Neuronal stem cell (in vitro differentiated cells): ENCODE measurements around the gene AFF3.

Source experiments
- DNase-seq: peaks from one replicate; pipeline ENCODE4 v3.0.0-alpha.2; 2013; ENCODE audit warnings: low spot score
- H2AFZ ChIP-seq: one replicate; pipeline ENCODE4 v1.6.1; 2013; ENCODE audit warnings: mild to moderate bottlenecking, low read length, inconsistent platforms
- H2AK5ac ChIP-seq: 2 replicates; pipeline ENCODE4 v1.6.1; 2013; ENCODE audit warnings: low read depth, mild to moderate bottlenecking, inconsistent platforms, low read length, moderate library complexity, mixed read lengths
- H2BK120ac ChIP-seq: 2 replicates; pipeline ENCODE4 v1.6.1; 2013; ENCODE audit warnings: low read depth, mild to moderate bottlenecking, inconsistent platforms, low read length, moderate library complexity, mixed read lengths
- H2BK12ac ChIP-seq: one replicate; pipeline ENCODE4 v1.6.1; 2013; ENCODE audit warnings: low read length, inconsistent platforms
- H2BK15ac ChIP-seq: 2 replicates; pipeline ENCODE4 v1.6.1; 2013; ENCODE audit warnings: mild to moderate bottlenecking, low read length, inconsistent platforms, mixed read lengths
- H2BK5ac ChIP-seq: one replicate; pipeline ENCODE4 v1.6.1; 2013; ENCODE audit warnings: inconsistent platforms, mild to moderate bottlenecking, low read length, moderate library complexity
- H3K14ac ChIP-seq: one replicate; pipeline ENCODE4 v1.6.1; 2013; ENCODE audit warnings: low read length, inconsistent platforms
- H3K18ac ChIP-seq: 2 replicates; pipeline ENCODE4 v1.6.1; 2013; ENCODE audit warnings: low read length, inconsistent platforms
- H3K23ac ChIP-seq: 2 replicates; pipeline ENCODE4 v1.6.1; 2013; ENCODE audit warnings: low read depth, mild to moderate bottlenecking, mixed read lengths, low read length, inconsistent platforms; ENCODE audit not compliant: poor library complexity
- H3K27ac ChIP-seq: replicated peaks from 3 replicates; pipeline ENCODE4 v1.5.1; 2013; ENCODE audit warnings: low read length, inconsistent platforms
- H3K27me3 ChIP-seq, 3 experiments: 2 replicates each; pipeline ENCODE4 v1.6.1; 2013; ENCODE audit warnings: low read length in 3 of 3, mild to moderate bottlenecking in 2 of 3, inconsistent platforms in 1 of 3, low read depth in 1 of 3, mixed read lengths in 1 of 3, moderate library complexity in 1 of 3; ENCODE audit not compliant: control insufficient read depth in 3 of 3, insufficient read depth in 3 of 3
- H3K36me3 ChIP-seq, 2 donors: replicated peaks in 1 of 2; 2 replicates each; pipeline ENCODE4 v1.6.1; 2013; ENCODE audit warnings: low read length in 2 of 2; ENCODE audit not compliant: control insufficient read depth in 2 of 2, insufficient read depth in 2 of 2
- H3K4ac ChIP-seq: 2 replicates; pipeline ENCODE4 v1.6.1; 2013; ENCODE audit warnings: inconsistent platforms, mild to moderate bottlenecking, low read length, moderate library complexity
- H3K4me1 ChIP-seq, 2 donors: 1 replicate in 1 of 2; 2 replicates in 1 of 2; pipeline ENCODE4 v1.6.1; 2013; ENCODE audit warnings: low read length in 2 of 2, low read depth in 1 of 2; ENCODE audit not compliant: control insufficient read depth in 2 of 2, insufficient read depth in 1 of 2
- H3K4me2 ChIP-seq: one replicate; pipeline ENCODE4 v1.6.1; 2013; ENCODE audit warnings: mild to moderate bottlenecking, low read length, inconsistent platforms; ENCODE audit not compliant: insufficient read depth, poor library complexity, severe bottlenecking
- H3K4me3 ChIP-seq, 2 donors: 2 replicates each; pipeline ENCODE4 v1.5.1; 2013; ENCODE audit warnings: low read length in 2 of 2, mild to moderate bottlenecking in 2 of 2, inconsistent platforms in 1 of 2, moderate library complexity in 1 of 2
- H3K79me1 ChIP-seq: one replicate; pipeline ENCODE4 v1.6.1; 2013; ENCODE audit warnings: low read depth, mild to moderate bottlenecking, inconsistent platforms, low read length, moderate library complexity
- H3K9ac ChIP-seq: one replicate; pipeline ENCODE4 v1.6.1; 2013; ENCODE audit warnings: mild to moderate bottlenecking, low read depth, low read length, inconsistent platforms; ENCODE audit not compliant: poor library complexity
- H3K9me3 ChIP-seq, 2 donors: replicated peaks in 1 of 2; 2 replicates each; pipeline versions ENCODE3 to v1.6.1; 2013; ENCODE audit warnings: low read length in 2 of 2, mild to moderate bottlenecking in 2 of 2, inconsistent platforms in 1 of 2, low read depth in 1 of 2, mixed read lengths in 1 of 2, moderate library complexity in 1 of 2; ENCODE audit not compliant: control insufficient read depth in 2 of 2, insufficient read depth in 1 of 2
- H4K8ac ChIP-seq: one replicate; pipeline ENCODE4 v1.6.1; 2013; ENCODE audit warnings: low read depth, mild to moderate bottlenecking, inconsistent platforms, low read length, moderate library complexity
- H4K91ac ChIP-seq: one replicate; pipeline ENCODE4 v1.6.1; 2013; ENCODE audit warnings: low read length, low read depth, mild to moderate bottlenecking, inconsistent platforms; ENCODE audit not compliant: poor library complexity
- WGBS, 2 donors: extraction: QIAGEN DNeasy Blood & Tissue Kit; methylation state at CpG; one replicate each; pipeline ENCODE4 v1.1.7; 2013; ENCODE audit warnings: missing lambda C conversion rate in 2 of 2, mixed read lengths in 1 of 2; ENCODE audit not compliant: insufficient read length in 2 of 2, insufficient replicate concordance in 1 of 2; ENCODE audit errors: extremely low coverage in 2 of 2; 5-methylcytosine and 5-hydroxymethylcytosine counted together

Gene AFF3

DNA sequence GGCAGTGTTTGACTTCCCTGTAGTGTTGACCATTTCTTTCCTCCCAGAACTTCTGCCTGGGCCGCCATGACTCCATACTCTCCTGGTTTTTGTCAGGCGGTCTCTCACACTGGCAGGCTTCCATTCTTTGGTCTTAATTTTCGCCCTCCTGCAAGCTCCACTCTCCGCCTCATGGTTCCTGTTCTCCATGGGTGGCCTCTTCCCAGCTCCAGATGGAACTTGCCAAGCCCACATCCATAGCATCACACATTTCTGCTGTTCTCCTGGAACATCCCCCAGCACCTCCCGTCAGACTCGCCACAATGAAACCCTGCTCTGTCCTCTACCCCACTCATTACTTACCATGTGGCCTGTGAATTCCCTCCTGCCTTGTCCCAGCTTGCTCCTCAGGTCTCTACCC is 896 bp upstream of the AFF3 start:
- Histone ChIP-seq H2BK15ac (no peak overlapping the region), H3K14ac (no peak overlapping the region), H3K4me2 (no peak overlapping the region), H3K4me3 (no peak overlapping the region), H4K8ac (no peak overlapping the region), H3K9me3 (no peaks in the 10 kb centered on the region), H2BK12ac (no peak overlapping the region), H2AK5ac (no peak overlapping the region), H3K36me3 (no peaks in the 10 kb centered on the region), H3K27me3 (peaks cover 0 to 18% (median 0%) of the 10 kb centered on the region in 3 experiments), H3K9ac (no peak overlapping the region), H2BK5ac (no peak overlapping the region), H3K79me1 (no peaks in the 10 kb centered on the region), H2AFZ (no peak overlapping the region), H2BK120ac (no peak overlapping the region), H3K18ac (no peak overlapping the region), H3K4ac (no peak overlapping the region), H4K91ac (no peak overlapping the region), H3K4me1 (no peaks in the 10 kb centered on the region), H3K23ac (no peak overlapping the region), H3K27ac (no peak overlapping the region)
- WGBS, 2 donors: no CpG with 5 or more reads among the region's 6 CpGs
- DNase-seq: no peak

DNA sequence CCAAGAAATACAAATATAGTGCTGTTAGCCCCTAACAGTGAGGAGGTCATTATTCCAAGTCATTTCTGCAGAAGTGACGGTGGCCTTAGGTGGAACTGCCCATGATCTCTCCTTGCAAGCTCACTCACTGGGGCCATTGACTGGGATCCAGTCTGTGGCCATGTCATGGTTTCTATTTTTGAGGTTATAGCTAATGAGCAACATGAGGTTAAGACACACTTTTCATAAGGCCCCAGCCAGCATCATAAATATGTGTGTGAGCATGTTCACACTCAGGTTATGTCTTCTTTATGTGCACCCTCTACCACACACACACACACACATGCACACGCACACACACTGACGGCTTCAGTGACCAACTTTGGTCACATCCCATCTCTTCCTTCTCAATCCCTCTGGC is 484 bp downstream of the AFF3 start:
- no peak overlapping the region for H2AFZ ChIP-seq
- no peak overlapping the region for H3K27ac ChIP-seq
- H3K36me3 ChIP-seq: no peaks in the 10 kb centered on the region
- no peak overlapping the region for H3K9ac ChIP-seq
- no peak overlapping the region for H3K4me2 ChIP-seq
- no peak overlapping the region for H2AK5ac ChIP-seq
- no peak overlapping the region for H4K91ac ChIP-seq
- WGBS, 2 donors: no CpG with 5 or more reads among the region's 3 CpGs
- H2BK5ac ChIP-seq: no peak overlapping the region
- H3K4me1 ChIP-seq: no peaks in the 10 kb centered on the region
- H3K23ac ChIP-seq: no peak overlapping the region
- H3K27me3 ChIP-seq: peaks cover 0 to 23% (median 0%) of the 10 kb centered on the region in 3 experiments
- H3K9me3 ChIP-seq: no peaks in the 10 kb centered on the region
- no peaks in the 10 kb centered on the region for H3K79me1 ChIP-seq
- no peak for DNase-seq
- H2BK15ac ChIP-seq: no peak overlapping the region
- no peak overlapping the region for H3K4me3 ChIP-seq
- H3K4ac ChIP-seq: no peak overlapping the region
- H4K8ac ChIP-seq: no peak overlapping the region
- no peak overlapping the region for H3K18ac ChIP-seq
- no peak overlapping the region for H2BK12ac ChIP-seq
- H3K14ac ChIP-seq: no peak overlapping the region
- H2BK120ac ChIP-seq: no peak overlapping the region

GRCh38 chr2:100140582-100140981 is 1.8 kb downstream of the AFF3 start:
- WGBS, 2 donors: no CpG with 5 or more reads among the region's 3 CpGs

DNA sequence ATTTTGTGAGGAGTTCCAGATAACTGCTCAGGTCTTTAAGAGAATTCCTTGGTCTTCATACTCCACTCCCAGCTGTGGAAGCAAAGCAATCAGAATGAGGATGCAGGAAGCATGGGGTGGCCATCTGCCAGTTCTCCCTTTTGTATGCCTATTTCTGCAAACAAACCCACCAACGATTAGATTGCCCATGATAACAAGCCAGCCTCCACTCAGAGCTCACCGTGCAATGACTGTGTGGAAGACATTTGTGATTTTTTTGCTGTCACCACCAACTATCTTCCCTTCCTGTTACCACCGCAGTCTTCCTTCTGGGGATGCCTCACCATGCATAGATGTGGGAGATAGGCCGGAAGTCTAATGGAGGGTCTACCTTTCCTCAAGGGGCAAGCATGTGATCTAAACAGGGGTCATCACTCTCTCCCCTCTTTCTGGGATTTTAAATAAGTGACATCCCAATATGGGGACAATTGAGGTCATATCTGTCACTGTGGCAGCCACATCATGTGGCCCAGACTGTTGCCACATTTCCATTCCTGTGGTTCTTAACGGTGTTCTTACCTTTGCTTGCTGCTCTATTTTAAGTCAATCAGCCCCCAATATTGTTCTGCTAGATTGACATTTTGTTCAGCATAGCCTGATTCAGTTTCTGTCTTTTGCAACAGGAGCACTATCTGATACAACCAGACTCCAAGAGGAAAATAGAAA is 4.4 kb downstream of the AFF3 start:
- no peak overlapping the region for H3K27ac ChIP-seq
- peaks cover 0 to 24% (median 0%) of the 10 kb centered on the region in 3 experiments for H3K27me3 ChIP-seq
- no CpG with 5 or more reads among the region's 5 CpGs for WGBS, 2 donors

More at GRCh38 chr2:100140582-100140981, 1.8 kb downstream of the AFF3 start:
- H3K36me3 ChIP-seq: no peaks in the 10 kb centered on the region
- no peak overlapping the region for H3K23ac ChIP-seq
- no peaks in the 10 kb centered on the region for H3K4me1 ChIP-seq
- no peak overlapping the region for H4K91ac ChIP-seq
- no peak overlapping the region for H4K8ac ChIP-seq
- H2BK5ac ChIP-seq: no peak overlapping the region
- H3K4ac ChIP-seq: no peak overlapping the region
- DNase-seq: no peak
- no peak overlapping the region for H3K18ac ChIP-seq
- H3K79me1 ChIP-seq: no peaks in the 10 kb centered on the region
- no peaks in the 10 kb centered on the region for H3K9me3 ChIP-seq
- H3K4me2 ChIP-seq: no peak overlapping the region
- no peak overlapping the region for H2BK15ac ChIP-seq
- H3K27ac ChIP-seq: no peak overlapping the region
- no peak overlapping the region for H3K9ac ChIP-seq
- no peak overlapping the region for H2BK120ac ChIP-seq
- H2AFZ ChIP-seq: no peak overlapping the region
- peaks cover 0 to 23% (median 0%) of the 10 kb centered on the region in 3 experiments for H3K27me3 ChIP-seq
- no peak overlapping the region for H2BK12ac ChIP-seq
- H2AK5ac ChIP-seq: no peak overlapping the region
- H3K14ac ChIP-seq: no peak overlapping the region
- no peak overlapping the region for H3K4me3 ChIP-seq

More for the DNA sequence above, 4.4 kb downstream of the AFF3 start:
- no peak overlapping the region for H2BK5ac ChIP-seq
- no peak overlapping the region for H2BK120ac ChIP-seq
- H3K23ac ChIP-seq: no peak overlapping the region
- no peak overlapping the region for H3K4me3 ChIP-seq
- no peak overlapping the region for H3K14ac ChIP-seq
- no peak overlapping the region for H4K8ac ChIP-seq
- no peak overlapping the region for H2BK15ac ChIP-seq
- DNase-seq: no peak
- no peaks in the 10 kb centered on the region for H3K9me3 ChIP-seq
- no peaks in the 10 kb centered on the region for H3K79me1 ChIP-seq
- no peak overlapping the region for H3K9ac ChIP-seq
- no peak overlapping the region for H3K18ac ChIP-seq
- no peak overlapping the region for H3K4ac ChIP-seq
- no peaks in the 10 kb centered on the region for H3K4me1 ChIP-seq
- no peak overlapping the region for H2AK5ac ChIP-seq
- no peak overlapping the region for H2AFZ ChIP-seq
- H3K4me2 ChIP-seq: no peak overlapping the region
- no peaks in the 10 kb centered on the region for H3K36me3 ChIP-seq
- H4K91ac ChIP-seq: no peak overlapping the region
- no peak overlapping the region for H2BK12ac ChIP-seq
